Panc1 (cell line): ENCODE measurements around the gene MRC1. TPM values are rescaled to one million over a fixed set of nuclear protein-coding genes. Genes with fewer than 3 reads are reported as not detected.

Experiments
- ATAC-seq: fragments of 200-7000 bp; cut with Tn5 transposase; 2 replicates; pipeline ENCODE4 v1.9.1; 2020; ENCODE audit warnings: mild to moderate bottlenecking, moderate library complexity
- BruUV-seq: library from RNA; stranded (reverse); fragments of 400-500 nt; replicated peaks from 2 replicates; lab custom pipeline; 2021; lab: Mats Ljungman, UMichigan
- CTCF ChIA-PET: fragments of 300-600 bp; sonication (Branson Sonifier 250); formaldehyde crosslinking; loops from one replicate; lab custom pipeline; 2022; ENCODE audit warnings: antibody characterized with exemption; lab: Charles Lee
- POLR2A ChIA-PET: fragments of 300-600 bp; sonication (Branson Sonifier 250); formaldehyde crosslinking; loops from one replicate; lab custom pipeline; 2022; ENCODE audit warnings: antibody characterized with exemption; lab: Charles Lee
- DNase-seq: peaks from one replicate; pipeline ENCODE4 v3.0.0-alpha.2; 2010; ENCODE audit warnings: low read depth, low spot score
- H3K27ac ChIP-seq: 2 replicates; pipeline ENCODE4 v1.5.1; 2011; ENCODE audit warnings: mild to moderate bottlenecking, low read length, inconsistent platforms
- H3K27me3 ChIP-seq: fragments of 200-500 bp; sonication (Bioruptor generic); 2 replicates; pipeline ENCODE4 v1.6.0; 2014; ENCODE audit warnings: low read length, inconsistent platforms; ENCODE audit not compliant: control insufficient read depth, insufficient read depth
- H3K36me3 ChIP-seq: fragments of 200-500 bp; sonication (Bioruptor generic); 2 replicates; pipeline ENCODE4 v1.5.1; 2014; ENCODE audit warnings: inconsistent platforms, mild to moderate bottlenecking, low read length, moderate library complexity; ENCODE audit not compliant: control insufficient read depth, insufficient read depth
- H3K4me1 ChIP-seq: 2 replicates; pipeline ENCODE4 v1.5.1; 2011; ENCODE audit warnings: inconsistent platforms, mild to moderate bottlenecking, low read length, moderate library complexity; ENCODE audit not compliant: control insufficient read depth, insufficient read depth
- H3K4me3 ChIP-seq, 2 experiments: 2 replicates each; pipeline ENCODE4 v1.5.1; 2011 to 2012; ENCODE audit warnings: low read depth in 2 of 2, low read length in 2 of 2, mild to moderate bottlenecking in 2 of 2, inconsistent platforms in 1 of 2, moderate library complexity in 1 of 2
- H3K9me3 ChIP-seq: fragments of 200-500 bp; sonication (Bioruptor generic); 2 replicates; pipeline ENCODE4 v1.5.1; 2014; ENCODE audit warnings: low read depth, mild to moderate bottlenecking, inconsistent platforms, low read length, moderate library complexity; ENCODE audit not compliant: control insufficient read depth, insufficient read depth
- POLR2AphosphoS5 ChIP-seq: IDR thresholded peaks from 2 replicates; pipeline ENCODE4 v1.6.1; 2012; ENCODE audit warnings: mild to moderate bottlenecking, low read depth, low read length, moderate library complexity
- REST ChIP-seq, 2 experiments: IDR thresholded peaks; 2 replicates each; pipeline ENCODE4 v1.6.1; 2011 to 2012; ENCODE audit warnings: low read depth in 2 of 2, control low read depth in 1 of 2, low read length in 1 of 2, mild to moderate bottlenecking in 1 of 2, moderate library complexity in 1 of 2; ENCODE audit not compliant: insufficient read depth in 1 of 2
- SIN3A ChIP-seq: IDR thresholded peaks from 2 replicates; pipeline ENCODE4 v1.6.1; 2012; ENCODE audit warnings: low read depth, mild to moderate bottlenecking, low read length, moderate library complexity, borderline replicate concordance; ENCODE audit not compliant: insufficient read depth
- TCF7L2 ChIP-seq: IDR thresholded peaks from 2 replicates; pipeline ENCODE4 v1.6.1; 2011; ENCODE audit warnings: mild to moderate bottlenecking, low read depth, low read length, inconsistent platforms
- in situ Hi-C: cut with HindIII; loops from 2 replicates; pipeline ENCODE4 v1.10.0; 2016; ENCODE audit warnings: low sequenced_read_pairs, low pct_unique_long_range_greater_than_20kb
- intact Hi-C: fragments of 100-400 bp; cut with micrococcal nuclease; formaldehyde crosslinking; loops from one replicate; pipeline ENCODE4 v1.10.0; 2022; ENCODE audit not compliant: unreplicated experiment
- total RNA-seq: library from RNA; stranded (reverse); gene quantifications from one replicate; pipeline ENCODE4 v1.2.1, GENCODE V29; 2021; ENCODE audit not compliant: unreplicated experiment
- TF ChIP-seq, protein P1 (sequence below): fragments of 450-650 bp; IDR thresholded peaks from 2 replicates; pipeline ENCODE4 v1.5.1; 2017; ENCODE audit warnings: mild to moderate bottlenecking

The MRC1 gene
- total RNA-seq, 1 experiment from 2014 or later, result 0.21 TPM

GRCh38 chr10:17883621-17884020 is 74.5 kb downstream of the MRC1 start:
- ATAC-seq, result no peak
- in situ Hi-C loops (no loop called here), intact Hi-C loops (no loop called here)
- ChIA-PET CTCF (no interaction called here), POLR2A (no interaction called here)
- H3K4me3 ChIP-seq, result no peak overlapping the region
- no peak overlapping the region for H3K27ac ChIP-seq
- no peaks in the 10 kb centered on the region for H3K9me3 ChIP-seq
- no peaks in the 10 kb centered on the region for H3K27me3 ChIP-seq
- no TSS peak for BruUV-seq
- TF ChIP-seq POLR2AphosphoS5 (no peak), SIN3A (no peak), TCF7L2 (no peak), REST (IDR thresholded peaks at IDR 0.05; ENCODE audit: insufficient read depth in 1 of 2, low read depth in 2 of 2, low read length in 1 of 2) (no peak)
- TF ChIP-seq, protein P1, sequence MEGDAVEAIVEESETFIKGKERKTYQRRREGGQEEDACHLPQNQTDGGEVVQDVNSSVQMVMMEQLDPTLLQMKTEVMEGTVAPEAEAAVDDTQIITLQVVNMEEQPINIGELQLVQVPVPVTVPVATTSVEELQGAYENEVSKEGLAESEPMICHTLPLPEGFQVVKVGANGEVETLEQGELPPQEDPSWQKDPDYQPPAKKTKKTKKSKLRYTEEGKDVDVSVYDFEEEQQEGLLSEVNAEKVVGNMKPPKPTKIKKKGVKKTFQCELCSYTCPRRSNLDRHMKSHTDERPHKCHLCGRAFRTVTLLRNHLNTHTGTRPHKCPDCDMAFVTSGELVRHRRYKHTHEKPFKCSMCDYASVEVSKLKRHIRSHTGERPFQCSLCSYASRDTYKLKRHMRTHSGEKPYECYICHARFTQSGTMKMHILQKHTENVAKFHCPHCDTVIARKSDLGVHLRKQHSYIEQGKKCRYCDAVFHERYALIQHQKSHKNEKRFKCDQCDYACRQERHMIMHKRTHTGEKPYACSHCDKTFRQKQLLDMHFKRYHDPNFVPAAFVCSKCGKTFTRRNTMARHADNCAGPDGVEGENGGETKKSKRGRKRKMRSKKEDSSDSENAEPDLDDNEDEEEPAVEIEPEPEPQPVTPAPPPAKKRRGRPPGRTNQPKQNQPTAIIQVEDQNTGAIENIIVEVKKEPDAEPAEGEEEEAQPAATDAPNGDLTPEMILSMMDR, result no peak
- no peak for DNase-seq
- no peaks in the 10 kb centered on the region for H3K36me3 ChIP-seq
- H3K4me1 ChIP-seq, result no peaks in the 10 kb centered on the region

- ChIA-PET CTCF (no interaction called here), POLR2A (no interaction called here)
- TF ChIP-seq, protein P1, result no peak
- TF ChIP-seq TCF7L2 (no peak), POLR2AphosphoS5 (no peak)
- ATAC-seq, result no peak
- DNase-seq, result no peak
- Histone ChIP-seq H3K36me3 (no peaks in the 10 kb centered on the region), H3K4me1 (no peaks in the 10 kb centered on the region), H3K9me3 (no peaks in the 10 kb centered on the region), H3K4me3 (no peak overlapping the region), H3K27me3 (no peaks in the 10 kb centered on the region), H3K27ac (no peak overlapping the region)
- intact Hi-C loops (no loop called here), in situ Hi-C loops (no loop called here)
- BruUV-seq, result no TSS peak
Observed at GRCh38 chr10:17888189-17888588, 79.0 kb downstream of the MRC1 start.
